Left lung (tissue), 10 donors: ENCODE results near the gene BBOF1. TPM values are rescaled to one million over a fixed set of nuclear protein-coding genes. Genes with fewer than 3 reads are reported as not detected.
"Not testable (repeated sequence)": the region's sequence is repeated elsewhere in the genome, so short reads cannot be mapped to it uniquely, and the experiment has no call there.

Experiments used
- ATAC-seq: fragments of 200-7000 bp; cut with Tn5 transposase; one replicate; pipeline ENCODE4 v1.9.1; 2020; ENCODE audit warnings: moderate library complexity
- DNase-seq, 4 donors: peaks; one replicate each; pipeline ENCODE4 v3.0.0-alpha.2; 2013 to 2020
- H3K27ac ChIP-seq, 2 donors: fragments of 200-600 bp; sonication (generic) in 1 of 2; one replicate each; pipeline versions ENCODE4 v1.5.0 to v1.8.0; 2020 to 2021
- H3K27me3 ChIP-seq, 2 donors: fragments of 200-600 bp; sonication (generic) in 1 of 2; one replicate each; pipeline versions ENCODE4 v1.5.0 to v1.8.0; 2020 to 2021
- H3K36me3 ChIP-seq, 2 donors: fragments of 200-600 bp; sonication (generic) in 1 of 2; one replicate each; pipeline versions ENCODE4 v1.5.0 to v1.8.0; 2020 to 2021
- H3K4me1 ChIP-seq, 2 donors: fragments of 200-600 bp; one replicate each; pipeline ENCODE4 v1.8.0; 2021
- H3K4me3 ChIP-seq, 2 donors: fragments of 200-600 bp; sonication (generic) in 1 of 2; one replicate each; pipeline versions ENCODE4 v1.5.0 to v1.8.0; 2020 to 2021; ENCODE audit warnings: mild to moderate bottlenecking in 1 of 2
- H3K9me3 ChIP-seq, 2 donors: fragments of 200-600 bp; sonication (generic) in 1 of 2; one replicate each; pipeline versions ENCODE4 v1.5.0 to v1.8.0; 2020 to 2021
- CTCF ChIP-seq, 2 donors: fragments of 200-600 bp; sonication (generic) in 1 of 2; IDR thresholded peaks; one replicate each; pipeline versions ENCODE4 v1.5.0 to v1.8.0; 2021; ENCODE audit warnings: antibody characterized with exemption in 2 of 2
- intact Hi-C, 2 donors: fragments of 100-400 bp; cut with DNase I; formaldehyde crosslinking; loops; one replicate each; pipeline versions ENCODE4 v1.11.2 to v1.14.2; 2022
- polyA plus RNA-seq, 6 donors: library from polyadenylated mRNA; unstranded; fragments of 120-200 nt; gene quantifications; one replicate each; pipeline ENCODE4 v1.2.1, GENCODE V29; 2013; ENCODE audit not compliant: insufficient read length in 6 of 6
- total RNA-seq, 2 donors: library from RNA; stranded (reverse); fragmentation: NEBNext Ultra II Directional; extraction: Animal tissue kit (Norgen Biotek cat#: 25700); gene quantifications; one replicate each; pipeline ENCODE4 v1.2.1, GENCODE V29; 2021
- donor health status: DM: no; HTN: yes; CAD: no.
- donor health status: DM: no; HTN: no; CAD: no.

Gene BBOF1
- total and polyA plus RNA-seq, 8 donors = 2.2 to 36.3 (median 13.3) TPM

GRCh38 chr14:73988065-73988464 lies 31.1 kb upstream of the BBOF1 start:
- ATAC-seq (no peak), DNase-seq (no peak)
- intact Hi-C loops = no loop called here
- TF ChIP-seq CTCF (IDR thresholded peaks at IDR 0.05) = no peak
- no peaks in the 10 kb centered on the region for H3K27me3 ChIP-seq
- H3K4me1 ChIP-seq = no peaks in the 10 kb centered on the region
- H3K4me3 ChIP-seq = no peak overlapping the region
- peaks cover 0 to 37% of the 10 kb centered on the region in 2 donors for H3K36me3 ChIP-seq
- H3K27ac ChIP-seq = no peak overlapping the region
- H3K9me3 ChIP-seq = no peaks in the 10 kb centered on the region

GRCh38 chr14:73988656-73989055 lies 30.5 kb upstream of the BBOF1 start:
- peaks cover 0 to 35% of the 10 kb centered on the region in 2 donors for H3K36me3 ChIP-seq
- H3K4me3 ChIP-seq, H3K27me3 ChIP-seq, H3K9me3 ChIP-seq, H3K27ac ChIP-seq, DNase-seq, H3K4me1 ChIP-seq, ATAC-seq, intact Hi-C loops: not testable (repeated sequence)

GRCh38 chr14:73991092-73991491 lies 28.1 kb upstream of the BBOF1 start:
- DNase-seq (no peak), ATAC-seq (no peak)
- no peaks in the 10 kb centered on the region for H3K27me3 ChIP-seq
- H3K9me3 ChIP-seq = no peaks in the 10 kb centered on the region
- no peak overlapping the region for H3K27ac ChIP-seq
- no peak overlapping the region for H3K4me3 ChIP-seq
- intact Hi-C loops = no loop called here
- peaks cover 0 to 26% of the 10 kb centered on the region in 2 donors for H3K36me3 ChIP-seq
- no peaks in the 10 kb centered on the region for H3K4me1 ChIP-seq
- TF ChIP-seq CTCF (IDR thresholded peaks at IDR 0.05) = no peak

DNA sequence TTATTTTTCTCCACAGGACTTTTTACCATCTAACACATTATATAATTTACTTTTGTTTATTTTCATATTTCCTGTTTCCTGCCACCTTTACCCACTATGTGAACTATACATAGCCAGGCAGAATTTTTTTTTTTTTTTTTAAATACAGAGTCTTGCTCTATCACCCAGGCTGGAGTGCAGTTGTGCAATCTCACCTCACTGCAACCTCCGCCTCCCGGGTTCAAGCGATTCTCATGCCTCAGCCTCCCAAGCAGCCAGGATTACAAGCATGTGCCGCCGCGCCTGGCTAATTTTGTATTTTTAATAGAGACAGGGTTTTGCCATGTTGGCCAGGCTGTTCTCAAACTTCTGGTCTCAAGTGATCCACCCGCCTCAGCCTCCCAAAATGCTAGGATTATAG lies 24.2 kb upstream of the BBOF1 start:
- H3K4me1 ChIP-seq, H3K9me3 ChIP-seq, ATAC-seq, H3K27ac ChIP-seq, H3K4me3 ChIP-seq, DNase-seq, H3K27me3 ChIP-seq, intact Hi-C loops: not testable (repeated sequence)
- H3K36me3 ChIP-seq = peaks cover 0 to 16% of the 10 kb centered on the region in 2 donors

DNA sequence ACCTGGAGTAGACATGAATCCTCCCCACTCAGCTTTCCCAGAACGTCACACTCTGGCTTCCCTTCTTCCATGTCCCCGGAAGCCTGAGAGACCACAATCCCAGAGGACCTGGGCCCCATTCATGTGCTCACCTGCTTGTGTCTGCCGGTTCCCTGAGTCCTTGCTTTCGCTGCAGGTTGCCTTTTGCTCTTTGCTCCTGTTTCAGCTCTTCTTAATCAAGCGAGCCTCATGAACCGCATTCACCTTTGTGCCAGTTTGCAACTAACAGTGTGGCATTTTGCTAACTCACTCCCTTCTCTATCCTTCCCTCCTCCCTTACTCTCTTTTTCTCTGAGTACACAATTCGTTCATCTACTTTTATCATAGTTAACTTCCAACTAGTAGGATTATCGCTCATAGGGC lies 23.2 kb upstream of the BBOF1 start:
- Histone ChIP-seq H3K27me3 (no peaks in the 10 kb centered on the region), H3K27ac (no peak overlapping the region), H3K4me1 (no peaks in the 10 kb centered on the region), H3K9me3 (no peaks in the 10 kb centered on the region), H3K36me3 (peaks cover 0 to 16% of the 10 kb centered on the region in 2 donors), H3K4me3 (no peak overlapping the region)
- TF ChIP-seq CTCF (IDR thresholded peaks at IDR 0.05) = no peak
- ATAC-seq (no peak), DNase-seq (no peak)
- intact Hi-C loops = no loop called here

DNA sequence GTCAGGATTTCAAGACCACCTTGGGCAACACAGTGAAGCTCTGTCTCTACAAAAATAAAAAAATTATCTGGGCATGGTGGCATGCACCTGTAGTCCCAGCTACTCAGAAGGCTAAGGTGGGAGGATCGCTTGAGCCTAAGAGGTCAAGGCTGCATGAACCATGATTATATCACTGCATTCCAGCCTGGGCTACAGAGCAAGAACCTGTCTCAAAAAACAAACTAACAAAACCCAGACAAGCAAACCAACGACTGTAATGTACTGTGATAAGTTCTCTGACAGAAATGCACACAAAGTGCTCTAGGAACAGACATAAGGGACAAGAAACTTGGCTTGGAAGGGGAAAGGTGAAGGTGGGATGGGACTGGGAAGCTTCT lies 22.4 kb upstream of the BBOF1 start:
- no peak overlapping the region for H3K27ac ChIP-seq
- H3K27me3 ChIP-seq = no peaks in the 10 kb centered on the region
- intact Hi-C loops = no loop called here
- no peaks in the 10 kb centered on the region for H3K4me1 ChIP-seq
- H3K36me3 ChIP-seq = peaks cover 0 to 16% of the 10 kb centered on the region in 2 donors
- TF ChIP-seq CTCF (IDR thresholded peaks at IDR 0.05) = no peak
- H3K4me3 ChIP-seq = no peak overlapping the region
- H3K9me3 ChIP-seq = no peaks in the 10 kb centered on the region
- ATAC-seq (no peak), DNase-seq (no peak)
